H1 (cell line): ENCODE measurements around the gene CFAP221.

Experiments
- SP2 ChIP-seq: IDR thresholded peaks from 2 replicates; pipeline ENCODE4 v1.6.1; 2012; ENCODE audit warnings: mild to moderate bottlenecking, low read length, inconsistent platforms
- TEAD4 ChIP-seq: IDR thresholded peaks from 2 replicates; pipeline ENCODE4 v1.6.1; 2012; ENCODE audit warnings: low read depth, low read length, inconsistent platforms, mixed read lengths

GRCh38 chr2:119508756-119509155 is 35.5 kb upstream of the CFAP221 start:
- no peak for TF ChIP-seq TEAD4
- TF ChIP-seq SP2: no peak
